Neural progenitor cell (in vitro differentiated cells): ENCODE measurements around the gene CHRNA9. TPM values are rescaled to one million over a fixed set of nuclear protein-coding genes. Genes with fewer than 3 reads are reported as not detected.

Source experiments
- DNase-seq: peaks from one replicate; pipeline ENCODE4 v3.0.0-alpha.2; 2016; ENCODE audit warnings: low spot score
- H2AFZ ChIP-seq: fragments of 200-600 bp; sonication (generic); replicated peaks from 2 replicates; pipeline ENCODE4 v1.6.1; 2016; ENCODE audit warnings: antibody characterized with exemption
- H3F3A ChIP-seq: fragments of 200-600 bp; sonication (generic); 2 replicates; pipeline ENCODE4 v1.6.1; 2016; ENCODE audit warnings: antibody characterized with exemption, low read depth
- H3K27ac ChIP-seq: fragments of 200-600 bp; sonication (generic); 2 replicates; pipeline ENCODE4 v1.5.1; 2016; ENCODE audit warnings: mild to moderate bottlenecking
- H3K27me3 ChIP-seq: fragments of 200-600 bp; sonication (generic); 2 replicates; pipeline ENCODE4 v1.6.1; 2016; ENCODE audit warnings: mild to moderate bottlenecking, moderate library complexity
- H3K36me3 ChIP-seq: fragments of 200-600 bp; sonication (generic); 2 replicates; pipeline ENCODE4 v1.5.1; 2016
- H3K4me1 ChIP-seq: fragments of 200-600 bp; sonication (generic); 2 replicates; pipeline ENCODE4 v1.6.1; 2016; ENCODE audit warnings: mixed run types
- H3K4me2 ChIP-seq: fragments of 200-600 bp; sonication (generic); 2 replicates; pipeline ENCODE4 v1.6.1; 2016
- H3K4me3 ChIP-seq: fragments of 200-600 bp; sonication (generic); 2 replicates; pipeline ENCODE4 v1.5.1; 2016
- H3K79me2 ChIP-seq: fragments of 200-600 bp; sonication (generic); 2 replicates; pipeline ENCODE4 v1.6.1; 2016; ENCODE audit warnings: low read depth
- H3K9ac ChIP-seq: fragments of 200-600 bp; sonication (generic); 2 replicates; pipeline ENCODE4 v1.6.1; 2016
- H3K9me3 ChIP-seq: fragments of 200-600 bp; sonication (generic); 2 replicates; pipeline ENCODE4 v1.5.1; 2016; ENCODE audit warnings: low read depth
- H4K20me1 ChIP-seq: fragments of 200-600 bp; sonication (generic); 2 replicates; pipeline ENCODE4 v1.6.1; 2016; ENCODE audit warnings: low read depth
- H3K27ac Mint-ChIP-seq: 3 replicates; pipeline ENCODE4 v1.8.0; 2021; ENCODE audit warnings: mixed read lengths
- H3K27me3 Mint-ChIP-seq: 2 replicates; pipeline ENCODE4 v1.8.0; 2022; ENCODE audit warnings: low read depth, mild to moderate bottlenecking, inconsistent platforms, moderate library complexity, mixed read lengths; ENCODE audit not compliant: insufficient read depth
- H3K36me3 Mint-ChIP-seq: 3 replicates; pipeline ENCODE4 v1.8.0; 2021; ENCODE audit warnings: mixed read lengths
- H3K4me1 Mint-ChIP-seq: 3 replicates; pipeline ENCODE4 v1.8.0; 2021; ENCODE audit warnings: mixed read lengths
- H3K4me3 Mint-ChIP-seq: 3 replicates; pipeline ENCODE4 v1.8.0; 2021; ENCODE audit warnings: mild to moderate bottlenecking, moderate library complexity, mixed read lengths
- H3K9me3 Mint-ChIP-seq: 3 replicates; pipeline ENCODE4 v1.8.0; 2020; ENCODE audit warnings: mixed read lengths
- EZH2 ChIP-seq: fragments of 200-600 bp; sonication (generic); IDR thresholded peaks from 2 replicates; pipeline ENCODE4 v1.6.1; 2017; ENCODE audit warnings: antibody characterized with exemption, mild to moderate bottlenecking, moderate library complexity
- EZH2phosphoT487 ChIP-seq: fragments of 200-600 bp; sonication (generic); IDR thresholded peaks from 2 replicates; pipeline ENCODE4 v1.6.1; 2017; ENCODE audit warnings: antibody characterized with exemption
- total RNA-seq: library from RNA; depleted of rRNA; stranded (reverse); fragments of >200 nt; gene quantifications from 2 replicates; pipeline ENCODE4 v1.2.3, GENCODE V29; 2015; ENCODE audit warnings: low replicate concordance
- TF ChIP-seq, protein P1 (sequence below): fragments of 200-600 bp; sonication (generic); IDR thresholded peaks from 2 replicates; pipeline ENCODE4 v1.5.1; 2017; ENCODE audit warnings: antibody characterized with exemption, mild to moderate bottlenecking

The CHRNA9 gene
- total RNA-seq, 1 donor from 2014 or later, result 0.67 TPM

DNA sequence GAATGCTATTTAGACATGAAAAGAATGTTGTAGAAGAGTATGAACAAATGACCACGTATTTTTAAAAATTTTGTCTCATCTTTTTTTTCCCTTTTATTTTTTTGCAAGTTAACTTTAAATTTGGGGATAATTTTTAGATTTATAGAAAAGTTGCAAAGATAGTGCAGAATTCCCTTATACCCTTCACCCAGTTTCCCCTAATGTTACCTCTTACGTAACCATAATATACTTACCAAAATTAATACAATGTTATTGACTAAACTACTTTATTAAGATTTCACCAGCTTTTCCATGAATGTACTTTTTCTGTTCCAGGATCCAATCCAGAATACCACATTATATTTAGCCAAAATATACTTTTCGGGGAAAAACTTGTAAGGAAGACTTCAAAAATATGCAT lies 12.3 kb downstream of the CHRNA9 start:
- Histone ChIP-seq H3K4me1 (no peaks in the 10 kb centered on the region), H3K79me2 (no peaks in the 10 kb centered on the region), H2AFZ (no peak overlapping the region), H3K27ac (no peak overlapping the region), H3K4me2 (no peak overlapping the region), H3K4me3 (no peak overlapping the region), H4K20me1 (no peaks in the 10 kb centered on the region), H3K9ac (no peak overlapping the region), H3K9me3 (no peaks in the 10 kb centered on the region), H3F3A (no peaks in the 10 kb centered on the region), H3K36me3 (no peaks in the 10 kb centered on the region), H3K27me3 (no peaks in the 10 kb centered on the region)
- Mint-ChIP-seq H3K4me3 (no peak overlapping the region), H3K4me1 (peaks cover 3% of the 10 kb centered on the region), H3K27me3 (peaks cover 8% of the 10 kb centered on the region), H3K9me3 (peaks cover 3% of the 10 kb centered on the region), H3K27ac (no peak overlapping the region), H3K36me3 (no peaks in the 10 kb centered on the region)
- no peak for TF ChIP-seq EZH2phosphoT487
- DNase-seq, result no peak

- TF ChIP-seq EZH2phosphoT487 (no peak), EZH2 (no peak)
- TF ChIP-seq, protein P1, sequence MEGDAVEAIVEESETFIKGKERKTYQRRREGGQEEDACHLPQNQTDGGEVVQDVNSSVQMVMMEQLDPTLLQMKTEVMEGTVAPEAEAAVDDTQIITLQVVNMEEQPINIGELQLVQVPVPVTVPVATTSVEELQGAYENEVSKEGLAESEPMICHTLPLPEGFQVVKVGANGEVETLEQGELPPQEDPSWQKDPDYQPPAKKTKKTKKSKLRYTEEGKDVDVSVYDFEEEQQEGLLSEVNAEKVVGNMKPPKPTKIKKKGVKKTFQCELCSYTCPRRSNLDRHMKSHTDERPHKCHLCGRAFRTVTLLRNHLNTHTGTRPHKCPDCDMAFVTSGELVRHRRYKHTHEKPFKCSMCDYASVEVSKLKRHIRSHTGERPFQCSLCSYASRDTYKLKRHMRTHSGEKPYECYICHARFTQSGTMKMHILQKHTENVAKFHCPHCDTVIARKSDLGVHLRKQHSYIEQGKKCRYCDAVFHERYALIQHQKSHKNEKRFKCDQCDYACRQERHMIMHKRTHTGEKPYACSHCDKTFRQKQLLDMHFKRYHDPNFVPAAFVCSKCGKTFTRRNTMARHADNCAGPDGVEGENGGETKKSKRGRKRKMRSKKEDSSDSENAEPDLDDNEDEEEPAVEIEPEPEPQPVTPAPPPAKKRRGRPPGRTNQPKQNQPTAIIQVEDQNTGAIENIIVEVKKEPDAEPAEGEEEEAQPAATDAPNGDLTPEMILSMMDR, result no peak
- Histone ChIP-seq H3K27me3 (no peaks in the 10 kb centered on the region), H3K4me2 (no peak overlapping the region), H2AFZ (no peak overlapping the region), H3K27ac (no peak overlapping the region), H3K79me2 (no peaks in the 10 kb centered on the region), H3K9ac (no peak overlapping the region), H3K36me3 (no peaks in the 10 kb centered on the region), H3K9me3 (no peaks in the 10 kb centered on the region), H3F3A (no peaks in the 10 kb centered on the region), H3K4me3 (no peak overlapping the region), H4K20me1 (no peaks in the 10 kb centered on the region), H3K4me1 (no peaks in the 10 kb centered on the region)
- Mint-ChIP-seq H3K9me3 (peaks cover 3% of the 10 kb centered on the region), H3K27ac (no peak overlapping the region), H3K4me1 (peaks cover 3% of the 10 kb centered on the region), H3K36me3 (no peaks in the 10 kb centered on the region), H3K27me3 (peaks cover 8% of the 10 kb centered on the region), H3K4me3 (no peak overlapping the region)
- DNase-seq, result no peak
These were observed 12.9 kb downstream of the CHRNA9 start for GRCh38 chr4:40348000-40348399.

GRCh38 chr4:40349561-40350198 lies 14.5 kb downstream of the CHRNA9 start:
- Mint-ChIP-seq H3K36me3 (no peaks in the 10 kb centered on the region), H3K27ac (no peak overlapping the region), H3K4me3 (no peak overlapping the region), H3K9me3 (peaks cover 3% of the 10 kb centered on the region), H3K4me1 (peaks cover 3% of the 10 kb centered on the region), H3K27me3 (peaks cover 8% of the 10 kb centered on the region)
- Histone ChIP-seq H2AFZ (no peak overlapping the region), H3K4me1 (no peaks in the 10 kb centered on the region), H3K27ac (no peak overlapping the region), H3K9ac (no peak overlapping the region), H3K4me2 (no peak overlapping the region), H3K27me3 (no peaks in the 10 kb centered on the region), H3K4me3 (no peak overlapping the region), H3K79me2 (no peaks in the 10 kb centered on the region), H3K9me3 (no peaks in the 10 kb centered on the region), H3K36me3 (no peaks in the 10 kb centered on the region), H4K20me1 (no peaks in the 10 kb centered on the region), H3F3A (no peaks in the 10 kb centered on the region)
- TF ChIP-seq EZH2 (no peak), EZH2phosphoT487 (no peak)
- TF ChIP-seq, protein P1, result no peak
- DNase-seq, result no peak

GRCh38 chr4:40350627-40351227 lies 15.6 kb downstream of the CHRNA9 start:
- H3K4me3 Mint-ChIP-seq, result no peak overlapping the region

More at GRCh38 chr4:40350627-40351227, 15.6 kb downstream of the CHRNA9 start:
- Histone ChIP-seq H4K20me1 (no peaks in the 10 kb centered on the region), H3F3A (no peaks in the 10 kb centered on the region), H3K36me3 (no peaks in the 10 kb centered on the region), H3K4me3 (no peak overlapping the region), H3K27ac (no peak overlapping the region), H3K79me2 (no peaks in the 10 kb centered on the region), H3K9me3 (no peaks in the 10 kb centered on the region), H3K27me3 (no peaks in the 10 kb centered on the region), H3K4me1 (no peaks in the 10 kb centered on the region), H3K9ac (no peak overlapping the region), H2AFZ (no peak overlapping the region), H3K4me2 (no peak overlapping the region)
- no peak for DNase-seq
- Mint-ChIP-seq H3K9me3 (no peaks in the 10 kb centered on the region), H3K27ac (no peak overlapping the region), H3K27me3 (peaks cover 8% of the 10 kb centered on the region), H3K36me3 (no peaks in the 10 kb centered on the region), H3K4me1 (peaks cover 9% of the 10 kb centered on the region)
- TF ChIP-seq, protein P1, result no peak
- no peak for TF ChIP-seq EZH2phosphoT487
